Smooth muscle cell (in vitro differentiated cells): ENCODE measurements around the gene NYNRIN. TPM values are rescaled to one million over a fixed set of nuclear protein-coding genes. Genes with fewer than 3 reads are reported as not detected.

Experiments used
- DNase-seq: peaks from one replicate; lab custom pipeline; 2025; ENCODE audit not compliant: unreplicated experiment; lab: John Stamatoyannopoulos, UW
- H2AFZ ChIP-seq: fragments of 200-600 bp; sonication (generic); 2 replicates; pipeline ENCODE4 v1.6.0; 2016; ENCODE audit warnings: antibody characterized with exemption, low read depth, mild to moderate bottlenecking
- H3F3A ChIP-seq: fragments of 200-600 bp; sonication (generic); 2 replicates; pipeline ENCODE4 v1.6.0; 2017; ENCODE audit warnings: antibody characterized with exemption, low read depth
- H3K27ac ChIP-seq: fragments of 200-600 bp; sonication (generic); 2 replicates; pipeline ENCODE4 v1.5.1; 2016; ENCODE audit warnings: low read depth, mild to moderate bottlenecking
- H3K27me3 ChIP-seq: fragments of 200-600 bp; sonication (generic); 2 replicates; pipeline ENCODE4 v1.6.1; 2016; ENCODE audit warnings: low read depth, mild to moderate bottlenecking
- H3K36me3 ChIP-seq: fragments of 200-600 bp; sonication (generic); 2 replicates; pipeline ENCODE4 v1.5.1; 2016; ENCODE audit warnings: low read depth
- H3K4me1 ChIP-seq: fragments of 200-600 bp; sonication (generic); 2 replicates; pipeline ENCODE4 v1.5.1; 2016; ENCODE audit warnings: low read depth
- H3K4me2 ChIP-seq: fragments of 200-600 bp; sonication (generic); 2 replicates; pipeline ENCODE4 v1.6.0; 2016; ENCODE audit warnings: mild to moderate bottlenecking
- H3K4me3 ChIP-seq: fragments of 200-600 bp; sonication (generic); 2 replicates; pipeline ENCODE4 v1.5.1; 2016; ENCODE audit warnings: mild to moderate bottlenecking
- H3K79me2 ChIP-seq: fragments of 200-600 bp; sonication (generic); 2 replicates; pipeline ENCODE4 v1.6.0; 2016; ENCODE audit warnings: low read depth, mild to moderate bottlenecking
- H3K9ac ChIP-seq: fragments of 200-600 bp; sonication (generic); 2 replicates; pipeline ENCODE4 v1.6.0; 2016; ENCODE audit warnings: low read depth
- H3K9me3 ChIP-seq: fragments of 200-600 bp; sonication (generic); replicated peaks from 2 replicates; pipeline ENCODE4 v1.5.1; 2016; ENCODE audit warnings: low read depth
- H4K20me1 ChIP-seq: fragments of 200-600 bp; sonication (generic); 2 replicates; pipeline ENCODE4 v1.6.0; 2016; ENCODE audit warnings: low read depth
- CTCF ChIP-seq: fragments of 200-600 bp; sonication (generic); IDR thresholded peaks from 2 replicates; pipeline ENCODE4 v1.5.1; 2017; ENCODE audit warnings: borderline replicate concordance, mild to moderate bottlenecking, antibody characterized with exemption; ENCODE audit not compliant: insufficient read depth, poor library complexity, severe bottlenecking
- WGBS: methylation state at CpG from one replicate; pipeline ENCODE4 v1.1.7; 2016; ENCODE audit warnings: low lambda C conversion rate; 5-methylcytosine and 5-hydroxymethylcytosine counted together
- polyA plus RNA-seq: library from polyadenylated mRNA; unstranded; fragments of >200 nt; fragmentation: Nextera tagmentation; extraction: Ambion mirVana; gene quantifications from 2 replicates; pipeline ENCODE4 v1.2.1, GENCODE V29; 2016
- total RNA-seq: library from RNA; depleted of rRNA; stranded (reverse); fragments of >200 nt; gene quantifications from 2 replicates; pipeline ENCODE4 v1.2.3, GENCODE V29; 2014

Gene NYNRIN
- total and polyA plus RNA-seq, 2 experiments from 2014 or later = 30.3 to 38.0 TPM

- no peak for TF ChIP-seq CTCF
- H3K9ac ChIP-seq = no peak overlapping the region
- H4K20me1 ChIP-seq = peaks cover 8% of the 10 kb centered on the region
- no peaks in the 10 kb centered on the region for H3K36me3 ChIP-seq
- H3F3A ChIP-seq = peaks cover 14% of the 10 kb centered on the region
- no peaks in the 10 kb centered on the region for H3K27me3 ChIP-seq
- no peak overlapping the region for H2AFZ ChIP-seq
- H3K4me3 ChIP-seq = no peak overlapping the region
- H3K4me1 ChIP-seq = peaks cover 10% of the 10 kb centered on the region
- DNase-seq = no peak
- no peak overlapping the region for H3K4me2 ChIP-seq
- H3K9me3 ChIP-seq = no peaks in the 10 kb centered on the region
- H3K79me2 ChIP-seq = peaks cover 5% of the 10 kb centered on the region
- 82% methylated on average over 9 of the region's 9 CpGs for WGBS
- H3K27ac ChIP-seq = no peak overlapping the region
Observed at GRCh38 chr14:24438223-24439097, 39.7 kb downstream of the NYNRIN start.

- H3K4me1 ChIP-seq = peaks cover 12% of the 10 kb centered on the region
- DNase-seq = no peak
- no peak overlapping the region for H2AFZ ChIP-seq
- H4K20me1 ChIP-seq = peaks cover 6% of the 10 kb centered on the region
- no peak overlapping the region for H3K4me3 ChIP-seq
- no peaks in the 10 kb centered on the region for H3K9me3 ChIP-seq
- peaks cover 14% of the 10 kb centered on the region for H3F3A ChIP-seq
- H3K4me2 ChIP-seq = no peak overlapping the region
- H3K9ac ChIP-seq = no peak overlapping the region
- 94% methylated on average over 1 of the region's 1 CpG for WGBS
- no peak for TF ChIP-seq CTCF
- no peak overlapping the region for H3K27ac ChIP-seq
- H3K27me3 ChIP-seq = no peaks in the 10 kb centered on the region
- peaks cover 5% of the 10 kb centered on the region for H3K79me2 ChIP-seq
- H3K36me3 ChIP-seq = no peaks in the 10 kb centered on the region
Observed at GRCh38 chr14:24439257-24439656, 40.5 kb downstream of the NYNRIN start.

GRCh38 chr14:24439830-24440605, 41.2 kb downstream of the NYNRIN start:
- peaks cover 12% of the 10 kb centered on the region for H3K4me1 ChIP-seq
- no peak overlapping the region for H2AFZ ChIP-seq
- no peaks in the 10 kb centered on the region for H3K36me3 ChIP-seq
- DNase-seq = no peak
- H3K9ac ChIP-seq = no peak overlapping the region
- 88% methylated on average over 15 of the region's 15 CpGs for WGBS
- peaks cover 8% of the 10 kb centered on the region for H3F3A ChIP-seq
- H4K20me1 ChIP-seq = peaks cover 6% of the 10 kb centered on the region
- no peak for TF ChIP-seq CTCF
- H3K4me3 ChIP-seq = no peak overlapping the region
- no peak overlapping the region for H3K27ac ChIP-seq
- no peaks in the 10 kb centered on the region for H3K27me3 ChIP-seq
- peaks cover 5% of the 10 kb centered on the region for H3K79me2 ChIP-seq
- H3K9me3 ChIP-seq = no peaks in the 10 kb centered on the region
- H3K4me2 ChIP-seq = no peak overlapping the region
